ENCODE results near the gene PMPCA.
"Not testable (repeated sequence)": the region's sequence is repeated elsewhere in the genome, so short reads cannot be mapped to it uniquely, and the experiment has no call there.

Gene PMPCA

DNA sequence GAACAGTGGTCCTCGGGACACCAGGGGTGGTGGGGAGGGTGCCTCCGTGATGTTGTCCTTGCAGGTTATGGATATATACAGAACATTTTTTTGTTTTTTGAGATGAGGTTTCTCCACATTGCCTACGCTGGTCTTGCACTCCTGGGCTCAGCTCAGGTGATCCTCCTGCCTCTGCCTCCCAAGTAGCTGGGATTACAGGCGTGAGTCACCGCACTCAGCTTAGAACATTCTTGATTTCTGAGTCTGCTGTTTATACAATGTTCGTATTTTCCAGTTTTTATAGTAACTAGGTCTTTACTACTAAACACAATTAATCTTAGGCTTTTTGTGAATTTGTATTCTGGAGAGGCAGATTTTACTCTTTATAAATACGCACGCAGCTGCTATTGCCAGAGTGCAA lies 6.0 kb downstream of the PMPCA start:
- no peak for FAIRE-seq

DNA sequence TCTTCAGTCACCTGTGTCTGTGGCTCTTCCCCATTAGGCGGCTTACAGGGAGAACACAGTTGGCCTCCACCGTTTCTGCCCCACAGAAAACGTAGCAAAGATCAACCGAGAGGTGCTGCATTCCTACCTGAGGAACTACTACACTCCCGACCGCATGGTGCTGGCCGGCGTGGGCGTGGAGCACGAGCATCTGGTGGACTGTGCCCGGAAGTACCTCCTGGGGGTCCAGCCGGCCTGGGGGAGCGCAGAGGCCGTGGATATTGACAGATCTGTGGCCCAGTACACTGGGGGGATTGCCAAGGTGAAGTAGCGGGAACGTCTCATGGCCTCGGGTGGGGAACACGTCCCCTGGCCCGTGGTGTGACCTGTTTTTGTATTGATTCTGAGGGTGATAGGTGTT lies 6.5 kb downstream of the PMPCA start:
- no peak for FAIRE-seq

DNA sequence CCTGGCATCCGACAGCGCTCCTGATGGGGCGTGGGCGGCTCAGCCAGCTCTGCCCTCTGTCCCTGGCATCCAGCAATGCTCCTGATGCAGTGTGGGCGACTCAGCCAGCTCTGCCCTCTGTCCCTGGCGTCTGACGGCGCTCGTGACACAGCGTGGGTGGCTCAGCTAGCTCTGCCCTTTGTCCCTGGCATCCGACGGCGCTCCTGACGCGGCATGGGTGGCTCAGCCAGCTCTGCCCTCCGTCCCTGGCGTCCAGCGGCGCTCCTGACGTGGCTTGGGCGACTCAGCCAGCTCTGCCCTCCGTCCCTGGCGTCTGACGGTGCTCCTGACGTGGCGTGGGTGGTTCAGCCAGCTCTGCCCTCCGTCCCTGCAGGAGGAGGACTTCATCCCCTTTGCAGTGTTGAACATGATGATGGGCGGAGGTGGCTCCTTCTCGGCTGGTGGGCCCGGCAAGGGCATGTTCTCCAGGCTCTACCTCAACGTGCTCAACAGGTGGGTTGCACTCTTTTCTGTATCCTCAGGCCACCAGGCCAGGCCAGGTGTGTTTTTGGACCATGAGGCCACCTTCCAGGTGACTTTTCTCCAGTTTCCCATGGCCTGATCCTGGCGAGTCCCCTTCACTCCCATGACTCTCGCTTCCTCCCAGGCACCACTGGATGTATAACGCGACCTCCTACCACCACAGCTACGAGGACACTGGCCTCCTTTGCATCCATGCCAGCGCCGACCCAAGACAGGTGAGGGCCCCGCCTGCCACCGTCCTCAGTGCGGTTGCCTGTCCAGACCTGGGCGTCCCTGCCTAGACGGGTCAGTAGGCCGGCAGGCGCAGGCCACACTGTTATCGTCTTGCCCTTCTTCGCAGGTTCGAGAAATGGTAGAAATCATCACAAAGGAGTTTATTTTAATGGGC lies 8.0 kb downstream of the PMPCA start:
- FAIRE-seq, result no peak

DNA sequence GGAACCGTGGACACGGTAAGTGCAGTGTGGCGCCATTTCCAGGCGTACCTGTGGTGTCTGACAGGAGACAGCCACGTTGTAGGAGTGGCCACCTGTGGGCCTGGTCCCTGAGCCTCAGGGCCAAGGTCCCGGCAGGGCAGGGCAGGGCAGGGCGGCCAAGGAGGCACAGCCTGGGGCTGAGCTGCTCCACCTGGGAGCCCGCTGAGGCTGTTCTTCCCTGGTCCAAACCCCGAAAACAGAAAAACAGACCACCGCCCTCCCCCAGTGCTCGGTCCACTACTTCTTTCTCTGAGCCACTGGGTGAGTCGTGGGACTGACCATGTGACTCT lies 8.6 kb downstream of the PMPCA start:
- no peak for FAIRE-seq

DNA sequence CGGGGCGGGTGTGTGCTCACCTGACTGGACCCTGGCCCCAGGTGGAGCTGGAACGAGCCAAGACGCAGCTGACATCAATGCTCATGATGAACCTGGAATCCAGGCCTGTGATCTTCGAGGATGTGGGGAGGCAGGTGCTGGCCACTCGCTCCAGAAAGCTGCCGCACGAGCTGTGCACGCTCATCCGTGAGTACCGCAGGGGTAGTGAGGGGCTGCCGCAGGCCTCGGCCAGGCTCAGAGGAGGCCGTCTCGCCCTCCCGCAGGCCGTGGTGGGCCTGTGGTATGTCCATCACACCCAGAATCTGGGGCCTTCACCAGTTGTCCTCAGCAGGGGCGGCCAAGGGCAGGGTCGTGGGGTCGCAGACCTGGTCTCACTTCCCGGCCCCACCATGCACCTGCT lies 11.3 kb downstream of the PMPCA start:
- no peak for FAIRE-seq

DNA sequence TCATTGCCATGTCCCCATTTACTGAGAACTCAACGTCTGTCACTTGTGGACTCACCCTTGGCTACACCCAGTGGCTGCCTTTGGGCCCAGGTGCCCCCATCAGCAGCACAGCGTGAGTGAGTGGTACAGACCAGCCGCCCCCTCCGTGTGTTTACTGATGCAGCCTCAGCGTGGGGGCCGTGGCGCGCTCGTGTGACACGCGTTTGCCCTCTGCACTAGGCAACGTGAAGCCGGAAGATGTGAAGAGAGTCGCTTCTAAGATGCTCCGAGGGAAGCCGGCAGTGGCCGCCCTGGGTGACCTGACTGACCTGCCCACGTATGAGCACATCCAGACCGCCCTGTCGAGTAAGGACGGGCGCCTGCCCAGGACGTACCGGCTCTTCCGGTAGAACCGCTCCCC lies 12.4 kb downstream of the PMPCA start:
- no peak for FAIRE-seq

DNA sequence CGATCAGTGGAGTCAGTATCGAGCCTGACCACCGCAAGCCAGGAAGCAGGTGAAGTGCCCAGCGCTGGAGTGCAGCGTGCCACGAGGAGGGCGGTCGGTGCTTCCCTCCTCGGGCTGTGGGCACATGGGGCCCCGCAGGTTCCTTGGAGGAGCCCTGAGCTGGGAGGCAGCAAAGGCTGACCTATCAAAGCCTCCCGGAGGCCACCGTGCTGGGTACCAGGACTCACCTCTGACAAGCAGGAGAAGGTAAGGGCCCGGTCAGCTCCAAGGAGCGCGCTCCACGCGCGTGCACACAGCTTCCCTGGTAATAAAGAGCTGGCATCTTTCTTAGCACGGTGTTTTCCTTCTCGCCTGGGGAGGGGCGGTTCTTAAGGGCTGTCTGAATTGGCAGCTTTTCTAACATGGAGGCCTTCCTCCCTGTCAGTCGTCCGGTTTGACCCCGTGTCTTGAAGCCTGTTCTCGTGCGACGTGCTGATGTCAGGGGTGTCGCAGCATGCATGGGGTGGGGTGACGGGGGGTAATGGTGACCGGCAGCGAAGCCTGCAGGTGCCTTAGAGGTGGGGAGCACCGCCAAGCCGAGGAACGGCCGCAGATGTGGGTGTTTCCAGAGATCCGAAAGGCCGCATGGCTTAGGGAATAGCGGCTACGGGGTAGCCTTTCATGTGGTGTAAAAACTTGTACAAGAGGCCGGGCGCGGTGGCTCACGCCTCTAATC lies 13.1 kb downstream of the PMPCA start:
- FAIRE-seq, result no peak

DNA sequence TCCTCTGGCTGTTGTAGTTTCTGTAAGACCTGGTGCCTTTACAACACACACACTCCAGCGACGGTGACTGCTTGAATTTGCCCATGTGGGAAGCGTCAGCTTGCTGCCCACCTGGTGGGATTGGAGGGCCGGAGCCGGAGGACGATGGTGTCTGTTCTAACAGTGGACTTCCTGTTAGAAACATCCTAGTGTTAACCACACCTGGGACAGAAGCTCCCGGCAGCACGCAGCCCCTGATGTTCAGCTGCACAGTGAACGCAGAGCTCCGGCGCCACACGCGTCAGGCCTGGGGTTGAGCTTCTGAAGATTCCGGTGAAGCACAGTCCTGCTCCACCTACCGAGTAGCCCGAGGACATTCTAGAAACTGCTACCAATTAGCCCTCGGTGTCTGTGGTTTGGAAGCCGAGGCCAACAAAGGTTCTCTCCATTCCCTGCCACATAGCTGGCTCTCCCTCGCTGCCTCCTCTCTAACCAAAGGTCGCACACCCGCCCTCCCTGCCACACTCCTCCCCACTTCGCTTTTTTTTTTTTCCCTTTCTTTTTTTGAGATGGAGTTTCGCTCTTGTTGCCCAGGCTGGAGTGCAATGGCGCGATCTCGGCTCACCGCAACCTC lies 14.4 kb downstream of the PMPCA start:
- FAIRE-seq, result no peak

DNA sequence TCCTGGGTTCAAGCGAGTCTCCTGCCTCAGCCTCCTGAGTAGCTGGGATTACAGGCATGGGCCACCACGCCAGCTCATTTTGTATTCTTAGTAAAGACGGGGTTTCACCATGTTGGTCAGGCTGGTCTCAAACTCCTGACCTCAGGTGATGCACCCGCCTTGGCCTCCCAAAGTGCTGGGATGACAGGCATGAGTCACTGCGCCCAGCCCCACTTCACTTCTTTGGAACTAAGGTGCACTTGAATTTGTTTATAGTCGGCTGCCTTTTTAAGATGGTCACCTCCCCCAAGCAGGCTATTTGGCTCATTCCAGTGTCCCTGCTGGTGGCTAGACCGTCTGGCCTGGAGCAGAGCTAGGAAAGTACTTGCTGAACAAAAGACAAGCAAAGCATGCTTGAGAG lies 14.9 kb downstream of the PMPCA start:
- not testable (repeated sequence) for FAIRE-seq

DNA sequence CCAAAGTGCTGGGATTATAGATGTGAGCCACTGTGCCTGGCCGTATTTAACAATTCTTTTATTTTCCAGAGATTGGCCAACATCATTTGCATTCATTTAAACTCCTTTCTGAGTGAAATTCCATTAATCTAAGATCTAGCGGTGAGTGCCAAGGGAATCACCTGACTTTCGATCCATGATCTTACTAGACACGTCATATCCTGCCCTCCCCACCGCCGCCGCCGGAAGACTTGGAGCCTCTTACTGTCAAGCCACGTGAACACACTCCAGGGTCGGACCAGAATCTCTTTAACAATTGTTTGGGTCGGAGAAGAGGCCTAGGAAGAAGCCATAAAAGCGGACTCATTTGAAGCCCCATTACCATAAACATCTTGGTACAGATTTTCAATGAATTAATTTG lies 16.3 kb downstream of the PMPCA start:
- no peak for FAIRE-seq

DNA sequence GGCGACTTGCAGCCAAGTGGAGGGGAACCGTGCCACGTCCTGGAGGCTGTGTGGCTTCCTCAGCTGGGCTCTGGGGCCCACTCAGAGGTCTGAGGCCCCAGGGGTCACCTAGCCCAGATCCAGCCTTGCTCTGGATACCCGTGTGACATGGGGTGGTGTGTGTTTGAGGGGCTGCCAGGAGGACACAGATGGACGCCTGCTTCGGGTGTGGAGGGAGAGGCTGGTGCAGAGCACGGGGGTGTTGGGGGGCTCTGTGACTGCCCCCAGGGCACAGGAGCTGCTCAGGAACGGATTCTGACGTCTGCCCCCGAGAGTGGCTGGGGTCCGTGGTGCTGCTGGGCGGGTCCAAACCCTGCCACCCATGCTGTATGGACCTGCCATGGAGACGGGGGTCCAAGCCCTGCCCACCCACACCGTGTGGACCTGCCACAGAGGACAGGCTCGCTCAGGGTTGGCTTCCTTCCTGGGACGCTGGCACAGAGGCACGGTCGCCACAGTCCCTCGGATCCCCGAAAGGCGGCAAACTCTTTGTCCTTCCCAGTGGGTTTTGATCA lies 18.7 kb downstream of the PMPCA start:
- FAIRE-seq, result no peak

DNA sequence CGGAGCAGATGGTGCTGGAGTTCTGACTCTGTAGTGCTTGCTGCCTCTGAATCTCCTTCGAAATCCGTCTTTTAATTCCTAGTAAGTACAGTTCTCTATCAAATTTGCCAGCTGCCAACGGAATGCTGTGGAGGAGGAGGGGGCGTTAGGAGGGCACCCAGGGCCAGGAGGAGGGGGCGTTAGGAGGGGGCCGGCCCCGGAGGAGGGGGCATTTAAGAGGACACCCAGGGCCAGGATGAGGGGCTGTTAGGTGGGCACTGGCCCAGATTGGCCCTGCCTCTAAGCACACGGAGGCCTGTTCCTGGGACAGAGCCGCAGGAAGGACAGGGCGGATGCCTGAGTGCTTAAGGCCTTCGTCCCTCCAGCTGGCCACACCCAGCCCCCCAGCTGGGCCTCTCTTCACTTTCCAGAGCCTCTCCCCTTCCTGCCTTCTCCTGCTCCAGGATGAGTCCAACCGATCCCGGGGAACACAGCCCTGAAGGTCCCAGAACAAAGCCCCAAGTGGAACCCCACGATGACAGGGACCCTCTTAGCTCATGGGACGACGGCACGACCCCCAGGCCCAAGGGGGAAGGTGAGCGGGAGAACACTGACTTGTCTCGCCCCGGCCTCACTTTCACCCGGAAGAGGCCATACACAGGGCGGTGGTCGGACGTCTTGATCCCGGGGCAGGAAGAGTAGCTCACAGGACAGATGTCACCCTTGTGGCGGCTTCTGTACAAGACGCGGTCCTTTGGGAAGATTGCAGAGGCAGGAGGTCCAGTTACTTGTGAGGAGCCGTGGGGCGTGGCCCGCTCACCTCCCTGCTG lies 19.4 kb downstream of the PMPCA start:
- FAIRE-seq, result no peak

DNA sequence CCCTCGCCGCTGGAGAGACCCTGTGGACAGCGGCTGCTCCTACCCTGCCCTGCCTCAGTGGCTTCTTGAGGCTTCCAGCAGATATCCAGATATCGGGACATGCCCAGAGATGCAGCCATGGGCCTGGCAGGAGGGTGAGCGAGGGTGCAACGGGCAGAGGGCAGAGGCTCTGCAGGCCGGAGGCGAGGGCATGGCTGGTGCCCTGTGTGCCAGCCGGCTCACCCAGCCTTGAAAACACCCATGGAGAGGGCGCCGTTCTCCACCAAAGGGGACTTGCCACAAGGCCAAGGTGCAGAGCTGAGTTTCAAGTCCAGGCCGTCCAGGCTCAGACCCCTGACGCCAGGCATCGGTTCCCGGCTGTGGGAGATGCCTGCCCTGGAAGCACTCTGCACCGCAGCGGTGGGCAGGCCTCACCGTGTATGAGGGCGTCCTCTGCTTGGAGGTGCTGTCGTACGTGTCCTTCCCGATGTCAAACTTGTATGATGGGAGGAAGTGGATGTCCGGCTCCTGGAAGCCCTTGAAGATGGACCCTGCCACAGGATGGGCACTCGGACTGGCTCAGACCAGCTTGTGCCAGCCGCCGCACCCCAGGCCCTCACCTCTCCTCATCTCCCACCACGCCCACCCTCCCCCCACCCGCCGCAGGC lies 20.3 kb downstream of the PMPCA start:
- no peak for FAIRE-seq

DNA sequence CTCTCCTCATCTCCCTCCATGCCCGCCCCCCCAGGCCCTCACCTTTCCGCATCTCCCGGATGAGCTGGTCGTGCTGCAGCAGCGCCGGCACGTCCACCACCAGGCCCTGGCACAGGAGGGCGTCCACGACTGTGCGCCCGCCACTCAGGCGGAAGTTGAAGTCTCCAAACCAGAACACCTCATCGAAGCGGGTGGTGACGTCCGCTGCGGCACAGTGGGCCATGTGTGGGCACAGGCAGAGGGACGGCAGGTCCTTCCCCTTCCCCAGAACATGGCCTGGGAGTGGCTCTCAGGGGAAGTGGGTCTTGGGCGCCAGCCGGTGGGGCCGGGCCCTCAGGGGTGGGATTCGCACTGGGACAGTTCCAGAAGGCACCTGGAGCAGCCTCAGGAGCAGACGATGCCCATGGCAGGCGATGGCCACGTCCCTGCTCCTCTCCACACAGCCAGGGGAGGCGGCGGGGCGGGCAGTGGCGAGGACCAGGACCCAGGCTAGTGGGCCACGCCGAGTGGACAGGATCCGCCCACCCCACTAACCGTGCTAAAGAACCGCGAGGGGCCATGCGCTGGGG lies 21.4 kb downstream of the PMPCA start:
- no peak for FAIRE-seq

DNA sequence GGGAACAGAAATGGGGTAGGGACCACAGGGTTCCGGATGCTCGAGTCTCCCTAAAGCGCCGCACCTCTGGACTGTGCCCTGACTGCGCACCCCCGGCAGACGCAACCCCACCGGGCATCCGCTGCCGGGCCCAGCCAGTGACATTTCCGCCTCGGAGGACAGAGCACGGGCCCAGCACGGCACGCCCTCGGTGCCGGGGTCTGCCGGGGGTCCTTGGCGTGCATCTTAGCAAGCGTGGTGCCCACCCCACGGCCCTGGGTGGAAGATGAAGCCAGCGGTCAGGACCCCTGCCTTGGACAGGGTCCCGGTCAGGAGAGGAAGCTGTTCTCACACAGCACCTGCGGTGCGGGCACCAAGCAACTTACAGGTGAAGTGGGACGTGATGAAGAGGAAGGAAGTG lies 22.1 kb downstream of the PMPCA start:
- FAIRE-seq, result no peak

DNA sequence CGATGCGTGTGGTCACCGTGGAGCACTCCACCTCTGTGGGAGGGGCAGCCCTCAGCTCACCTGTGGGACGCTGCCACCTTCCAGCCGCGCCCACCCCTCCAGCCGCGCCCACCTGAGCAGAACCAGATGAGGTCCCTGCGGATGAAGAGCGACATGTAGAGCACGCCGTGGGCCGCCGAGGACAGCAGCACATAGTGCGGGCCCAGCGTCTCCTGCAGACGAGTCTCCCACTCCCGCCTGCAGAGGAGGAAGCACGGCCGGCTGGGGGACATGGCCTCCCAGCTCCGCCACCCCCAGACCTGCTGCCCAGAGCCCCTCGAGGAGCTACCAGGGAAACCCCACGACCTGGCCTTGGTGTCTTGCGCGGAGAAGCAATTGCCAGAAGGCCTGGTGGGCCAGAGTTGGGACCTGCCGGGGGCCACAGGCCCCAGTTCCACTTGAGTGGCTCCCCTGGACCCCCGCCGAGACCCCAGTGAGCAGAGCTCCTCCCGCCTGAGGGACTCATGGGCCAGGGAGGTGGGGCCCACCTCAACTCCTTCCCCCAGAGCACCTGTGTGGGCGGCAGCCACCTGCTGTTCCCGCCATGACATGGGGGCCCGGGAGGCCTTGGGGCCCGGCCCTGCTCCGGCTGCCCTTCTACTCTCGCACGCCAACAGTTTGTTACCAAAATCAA lies 22.7 kb downstream of the PMPCA start:
- FAIRE-seq, result no peak

DNA sequence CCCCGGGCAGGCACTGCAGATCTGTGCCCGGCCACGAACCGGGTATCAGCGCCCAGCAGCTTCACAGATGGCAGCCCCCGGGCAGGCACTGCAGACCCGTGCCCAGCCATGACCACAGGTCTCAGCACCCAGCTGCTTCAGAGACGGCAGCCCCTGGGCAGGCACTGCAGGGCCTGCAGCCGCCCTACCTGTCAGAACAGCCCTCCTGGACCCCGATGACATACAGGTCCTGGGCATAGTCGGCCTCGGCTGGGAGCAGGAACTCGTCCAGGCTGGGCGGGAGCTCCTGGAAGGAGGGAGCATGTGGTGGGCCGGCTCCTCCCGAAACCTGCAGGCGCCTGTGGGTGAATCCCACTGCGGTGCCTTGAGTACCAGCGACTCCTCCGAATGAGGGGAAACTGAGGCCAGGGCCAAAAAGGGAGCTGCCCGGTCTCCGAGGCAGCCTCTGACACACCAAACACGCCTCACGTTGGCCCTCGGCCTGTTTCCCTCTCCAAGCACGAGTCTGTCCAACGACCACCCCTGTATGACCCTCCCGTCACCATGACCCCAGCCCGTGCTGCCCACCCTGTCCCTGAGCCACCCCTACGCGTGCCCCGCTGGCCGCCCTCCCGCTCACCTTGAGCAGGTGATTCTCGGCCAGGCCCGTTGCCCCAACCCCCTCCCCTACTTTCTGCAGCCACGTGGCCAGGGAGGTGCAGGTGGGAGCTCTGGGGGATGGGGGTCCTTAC lies 23.6 kb downstream of the PMPCA start:
- no peak for FAIRE-seq

DNA sequence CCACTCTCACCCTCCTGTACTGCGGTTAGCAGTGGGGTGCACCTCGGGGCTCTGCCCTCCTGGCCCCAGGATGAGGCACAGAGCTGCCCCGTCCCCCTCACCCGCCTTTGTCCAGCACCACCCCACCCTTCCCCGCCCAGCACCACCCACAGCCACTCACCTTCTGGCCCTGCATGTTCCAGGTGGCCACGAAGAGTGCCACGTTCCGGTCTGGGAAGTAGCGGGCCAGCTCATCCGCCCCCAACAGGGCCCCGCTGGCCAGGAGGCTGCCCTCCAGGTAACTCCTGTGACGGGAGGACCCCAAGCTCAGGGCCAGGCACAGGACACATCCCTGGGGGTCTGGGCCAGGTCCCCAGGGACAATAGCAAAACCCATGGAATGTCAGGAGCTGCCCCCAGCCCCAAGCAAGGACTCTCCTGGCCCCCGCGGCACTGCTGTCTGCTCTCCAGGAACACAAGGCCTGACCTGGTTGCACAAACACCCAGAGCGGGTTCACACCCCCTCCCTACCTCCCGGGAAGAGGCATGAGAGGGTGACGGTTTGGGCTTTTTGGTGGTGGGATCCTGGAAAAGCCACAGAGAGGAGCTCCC lies 24.2 kb downstream of the PMPCA start:
- FAIRE-seq, result no peak

DNA sequence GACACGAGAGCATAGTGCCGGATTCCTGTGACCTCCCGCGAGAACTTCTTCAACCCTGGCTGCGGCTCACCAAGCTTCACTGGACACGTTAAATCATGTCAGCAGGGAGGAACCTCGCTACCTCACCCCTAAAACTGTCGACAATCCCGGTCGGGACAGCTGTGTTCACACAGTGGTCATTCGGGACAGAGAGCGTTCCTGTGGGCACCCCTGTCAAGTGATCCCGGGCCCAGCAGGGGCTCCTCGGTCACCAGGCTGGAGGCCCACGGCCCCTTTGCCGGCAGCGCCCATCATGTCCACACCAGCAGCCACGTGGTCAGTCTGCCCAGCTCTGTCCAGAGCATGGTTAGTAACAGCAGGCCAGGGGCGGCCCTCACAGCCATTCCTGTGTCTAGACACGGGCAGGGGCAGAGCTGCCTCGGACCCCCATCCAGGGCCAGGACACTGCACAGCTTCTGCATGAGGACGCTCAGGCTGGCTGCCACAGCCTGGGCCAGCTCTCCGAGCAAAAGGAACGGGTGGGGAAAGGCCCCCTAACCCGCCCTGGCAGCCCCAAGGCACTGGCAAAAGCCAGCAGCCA lies 25.7 kb downstream of the PMPCA start:
- FAIRE-seq, result no peak

DNA sequence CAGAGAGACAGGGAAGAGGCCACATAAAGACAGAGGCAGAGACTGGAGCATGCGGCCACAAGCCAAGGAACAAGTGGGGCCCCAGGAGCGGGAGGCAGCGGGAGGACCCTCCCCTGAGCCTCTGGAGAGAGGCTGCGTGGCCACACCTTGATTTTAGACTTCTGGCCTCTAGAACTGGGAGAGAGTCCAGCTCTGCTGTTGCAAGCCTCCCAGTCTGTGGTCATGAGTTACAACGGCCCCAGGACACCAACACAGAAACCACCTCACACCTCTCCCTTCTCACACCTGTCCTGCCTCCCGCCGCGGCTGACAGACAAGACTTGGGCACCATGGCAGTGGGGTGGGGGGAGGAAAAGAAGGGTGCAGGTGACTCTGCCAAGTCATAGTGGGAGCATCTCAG lies 27.0 kb downstream of the PMPCA start:
- no peak for FAIRE-seq
